GM12878 (cell line): ENCODE data around the gene ACRBP. TPM values are rescaled to one million over a fixed set of nuclear protein-coding genes. Genes with fewer than 3 reads are reported as not detected.

Experiments used
- polyA plus RNA-seq, 11 experiments: library from polyadenylated mRNA; depleted of rRNA in 4 of 11; unstranded in 6 of 11; stranded (reverse) in 5 of 11; fragments of >200 nt; fragmentation: Nextera tagmentation in 4 of 11; fragmentation: Illumina TruSeq in 1 of 11; extraction: Ambion mirVana in 4 of 11; extraction: Trizol in 1 of 11; gene quantifications; 1 replicate in 1 of 11; 2 replicates in 10 of 11; pipeline versions ENCODE4 v1.2.1 to v1.2.3, GENCODE V29; 2011 to 2016; ENCODE audit warnings: inconsistent platforms in 2 of 11, missing spikeins in 2 of 11, low read depth in 1 of 11
- total RNA-seq, 4 experiments: library from RNA; depleted of rRNA in 3 of 4; stranded (reverse); fragments of >200 nt in 3 of 4; fragmentation: Illumina TruSeq in 1 of 4; extraction: Trizol in 1 of 4; gene quantifications; 2 replicates each; pipeline versions ENCODE4 v1.2.1 to v1.2.3, GENCODE V29; 2013 to 2021

The ACRBP gene
- total and polyA plus RNA-seq, 10 of the 15 experiments (the other 5 are each of a cell fraction or from before 2014, with no cell fraction given) = 0.54 to 1.4 (median 0.87) TPM

Other genes with a start within 250 kb of the ACRBP start
Only the 7 nearest of the 25 such genes appear.
- gene NOP2, start 79.1 kb downstream of the ACRBP start, total RNA-seq (2014; rRNA removed) = 93.6 and 97.4 TPM in 2 replicates
- 61.3 and 62.3 TPM in 2 replicates for gene NOP2, start 79.1 kb downstream of the ACRBP start, total RNA-seq (2014; rRNA removed; fragmentation: Illumina TruSeq; extraction: Trizol)
- gene NOP2, start 79.1 kb downstream of the ACRBP start, total RNA-seq (2021) = 99.1 and 102 TPM in 2 replicates
- gene NOP2, start 79.1 kb downstream of the ACRBP start, polyA plus RNA-seq (2011; rRNA removed) = 74.7 and 91.2 TPM in 2 replicates
- 116 and 121 TPM in 2 replicates for gene NOP2, start 79.1 kb downstream of the ACRBP start, polyA plus RNA-seq (2014; fragmentation: Illumina TruSeq; extraction: Trizol)
- 10 to 100 TPM; 26.5 to 27.3 TPM for gene NOP2, start 79.1 kb downstream of the ACRBP start, polyA plus RNA-seq (2014; fragmentation: Nextera tagmentation; extraction: Ambion mirVana)
- 96.9 and 98.8 TPM in 2 replicates for gene NOP2, start 79.1 kb downstream of the ACRBP start, polyA plus RNA-seq (2014; rRNA removed)
- 100 to 1,000 TPM; 112 to 114 TPM for gene NOP2, start 79.1 kb downstream of the ACRBP start, polyA plus RNA-seq (2016; fragmentation: Nextera tagmentation; extraction: Ambion mirVana)
- gene CHD4, start 40.1 kb downstream of the ACRBP start, total RNA-seq (2014; rRNA removed) = 303 and 304 TPM in 2 replicates
- 182 and 184 TPM in 2 replicates for gene CHD4, start 40.1 kb downstream of the ACRBP start, total RNA-seq (2014; rRNA removed; fragmentation: Illumina TruSeq; extraction: Trizol)
- gene CHD4, start 40.1 kb downstream of the ACRBP start, total RNA-seq (2021) = 323 and 342 TPM in 2 replicates
- gene CHD4, start 40.1 kb downstream of the ACRBP start, polyA plus RNA-seq (2011; rRNA removed) = 83.6 and 113 TPM in 2 replicates
- gene CHD4, start 40.1 kb downstream of the ACRBP start, polyA plus RNA-seq (2014; fragmentation: Illumina TruSeq; extraction: Trizol) = 250 and 254 TPM in 2 replicates
- 100 to 1,000 TPM in 1 of 2 experiments, 10 to 100 TPM in 1; 58.6 to 109 TPM for gene CHD4, start 40.1 kb downstream of the ACRBP start, polyA plus RNA-seq (2014; fragmentation: Nextera tagmentation; extraction: Ambion mirVana)
- 179 and 208 TPM in 2 replicates for gene CHD4, start 40.1 kb downstream of the ACRBP start, polyA plus RNA-seq (2014; rRNA removed)
- gene CHD4, start 40.1 kb downstream of the ACRBP start, polyA plus RNA-seq (2016; fragmentation: Nextera tagmentation; extraction: Ambion mirVana) = 100 to 1,000 TPM in 1 of 2 experiments, 10 to 100 TPM in 1; 99.6 to 109 TPM
- 4.1 and 4.6 TPM in 2 replicates for gene LPAR5, start 11.5 kb downstream of the ACRBP start, total RNA-seq (2014; rRNA removed)
- 2.0 and 2.1 TPM in 2 replicates for gene LPAR5, start 11.5 kb downstream of the ACRBP start, total RNA-seq (2014; rRNA removed; fragmentation: Illumina TruSeq; extraction: Trizol)
- 7.9 and 8.2 TPM in 2 replicates for gene LPAR5, start 11.5 kb downstream of the ACRBP start, total RNA-seq (2021)
- gene LPAR5, start 11.5 kb downstream of the ACRBP start, polyA plus RNA-seq (2011; rRNA removed) = 4.2 and 5.7 TPM in 2 replicates
- gene LPAR5, start 11.5 kb downstream of the ACRBP start, polyA plus RNA-seq (2014; fragmentation: Illumina TruSeq; extraction: Trizol) = 4.5 and 5.2 TPM in 2 replicates
- gene LPAR5, start 11.5 kb downstream of the ACRBP start, polyA plus RNA-seq (2014; fragmentation: Nextera tagmentation; extraction: Ambion mirVana) = 1 to 10 TPM; 1.3 to 1.7 TPM
- gene LPAR5, start 11.5 kb downstream of the ACRBP start, polyA plus RNA-seq (2014; rRNA removed) = 6.1 and 7.2 TPM in 2 replicates
- gene LPAR5, start 11.5 kb downstream of the ACRBP start, polyA plus RNA-seq (2016; fragmentation: Nextera tagmentation; extraction: Ambion mirVana) = 1 to 10 TPM; 5.4 to 5.6 TPM
- 21.7 and 23.7 TPM in 2 replicates for gene ING4, start 15.7 kb upstream of the ACRBP start, total RNA-seq (2014; rRNA removed)
- gene ING4, start 15.7 kb upstream of the ACRBP start, total RNA-seq (2014; rRNA removed; fragmentation: Illumina TruSeq; extraction: Trizol) = 20.9 and 21.8 TPM in 2 replicates
- 20.1 and 21.6 TPM in 2 replicates for gene ING4, start 15.7 kb upstream of the ACRBP start, total RNA-seq (2021)
- 53.9 and 63.8 TPM in 2 replicates for gene ING4, start 15.7 kb upstream of the ACRBP start, polyA plus RNA-seq (2011; rRNA removed)
- 33.8 and 39.5 TPM in 2 replicates for gene ING4, start 15.7 kb upstream of the ACRBP start, polyA plus RNA-seq (2014; fragmentation: Illumina TruSeq; extraction: Trizol)
- gene ING4, start 15.7 kb upstream of the ACRBP start, polyA plus RNA-seq (2014; fragmentation: Nextera tagmentation; extraction: Ambion mirVana) = 1 to 10 TPM; 7.2 to 8.9 TPM
- 22.6 and 24.2 TPM in 2 replicates for gene ING4, start 15.7 kb upstream of the ACRBP start, polyA plus RNA-seq (2014; rRNA removed)
- gene ING4, start 15.7 kb upstream of the ACRBP start, polyA plus RNA-seq (2016; fragmentation: Nextera tagmentation; extraction: Ambion mirVana) = 10 to 100 TPM; 18.4 to 22.5 TPM
- 23.3 and 23.7 TPM in 2 replicates for gene ZNF384, start 41.9 kb upstream of the ACRBP start, total RNA-seq (2014; rRNA removed)
- 26.0 and 27.1 TPM in 2 replicates for gene ZNF384, start 41.9 kb upstream of the ACRBP start, total RNA-seq (2014; rRNA removed; fragmentation: Illumina TruSeq; extraction: Trizol)
- 49.3 and 53.8 TPM in 2 replicates for gene ZNF384, start 41.9 kb upstream of the ACRBP start, total RNA-seq (2021)
- 42.4 and 70.2 TPM in 2 replicates for gene ZNF384, start 41.9 kb upstream of the ACRBP start, polyA plus RNA-seq (2011; rRNA removed)
- gene ZNF384, start 41.9 kb upstream of the ACRBP start, polyA plus RNA-seq (2014; fragmentation: Illumina TruSeq; extraction: Trizol) = 65.2 and 81.5 TPM in 2 replicates
- 1 to 10 TPM in 1 of 2 experiments, under 1 TPM in 1; 0.46 to 1.3 TPM for gene ZNF384, start 41.9 kb upstream of the ACRBP start, polyA plus RNA-seq (2014; fragmentation: Nextera tagmentation; extraction: Ambion mirVana)
- gene ZNF384, start 41.9 kb upstream of the ACRBP start, polyA plus RNA-seq (2014; rRNA removed) = 53.5 and 55.8 TPM in 2 replicates
- 10 to 100 TPM; 30.0 to 31.0 TPM for gene ZNF384, start 41.9 kb upstream of the ACRBP start, polyA plus RNA-seq (2016; fragmentation: Nextera tagmentation; extraction: Ambion mirVana)
- not detected in 2 replicates for gene PIANP, start 53.4 kb upstream of the ACRBP start, total RNA-seq (2014; rRNA removed)
- gene PIANP, start 53.4 kb upstream of the ACRBP start, total RNA-seq (2014; rRNA removed; fragmentation: Illumina TruSeq; extraction: Trizol) = not detected in 2 replicates
- gene PIANP, start 53.4 kb upstream of the ACRBP start, total RNA-seq (2021) = 0.08 TPM in 1 of 2 replicates, not detected in the other
- not detected in 2 replicates for gene PIANP, start 53.4 kb upstream of the ACRBP start, polyA plus RNA-seq (2011; rRNA removed)
- not detected in 2 replicates for gene PIANP, start 53.4 kb upstream of the ACRBP start, polyA plus RNA-seq (2014; fragmentation: Illumina TruSeq; extraction: Trizol)
- not detected for gene PIANP, start 53.4 kb upstream of the ACRBP start, polyA plus RNA-seq (2014; fragmentation: Nextera tagmentation; extraction: Ambion mirVana)
- gene PIANP, start 53.4 kb upstream of the ACRBP start, polyA plus RNA-seq (2014; rRNA removed) = 0.04 and 0.08 TPM in 2 replicates
- gene PIANP, start 53.4 kb upstream of the ACRBP start, polyA plus RNA-seq (2016; fragmentation: Nextera tagmentation; extraction: Ambion mirVana) = under 1 TPM in 1 of 2 experiments, not detected in 1; 0.12 TPM
- 53.6 and 56.3 TPM in 2 replicates for gene COPS7A, start 76.6 kb upstream of the ACRBP start, total RNA-seq (2014; rRNA removed)
- gene COPS7A, start 76.6 kb upstream of the ACRBP start, total RNA-seq (2014; rRNA removed; fragmentation: Illumina TruSeq; extraction: Trizol) = 26.8 and 28.8 TPM in 2 replicates
- 42.1 and 48.4 TPM in 2 replicates for gene COPS7A, start 76.6 kb upstream of the ACRBP start, total RNA-seq (2021)
- gene COPS7A, start 76.6 kb upstream of the ACRBP start, polyA plus RNA-seq (2011; rRNA removed) = 43.5 and 70.9 TPM in 2 replicates
- gene COPS7A, start 76.6 kb upstream of the ACRBP start, polyA plus RNA-seq (2014; fragmentation: Illumina TruSeq; extraction: Trizol) = 43.5 and 45.0 TPM in 2 replicates
- gene COPS7A, start 76.6 kb upstream of the ACRBP start, polyA plus RNA-seq (2014; fragmentation: Nextera tagmentation; extraction: Ambion mirVana) = 10 to 100 TPM; 25.7 to 26.1 TPM
- 55.3 and 61.7 TPM in 2 replicates for gene COPS7A, start 76.6 kb upstream of the ACRBP start, polyA plus RNA-seq (2014; rRNA removed)
- 10 to 100 TPM; 67.9 to 74.0 TPM for gene COPS7A, start 76.6 kb upstream of the ACRBP start, polyA plus RNA-seq (2016; fragmentation: Nextera tagmentation; extraction: Ambion mirVana)